DMS153 treated with DMSO at 0.1 percent for 48 hours (cell line): ENCODE data around the gene ELOVL6.
A peak's percentile ranks its signal among the peaks of the same experiment; 100 is the strongest.

Experiments used
- DNase-seq: peaks from one replicate; lab custom pipeline; 2025; ENCODE audit not compliant: unreplicated experiment; lab: John Stamatoyannopoulos, UW

Gene ELOVL6

DNA sequence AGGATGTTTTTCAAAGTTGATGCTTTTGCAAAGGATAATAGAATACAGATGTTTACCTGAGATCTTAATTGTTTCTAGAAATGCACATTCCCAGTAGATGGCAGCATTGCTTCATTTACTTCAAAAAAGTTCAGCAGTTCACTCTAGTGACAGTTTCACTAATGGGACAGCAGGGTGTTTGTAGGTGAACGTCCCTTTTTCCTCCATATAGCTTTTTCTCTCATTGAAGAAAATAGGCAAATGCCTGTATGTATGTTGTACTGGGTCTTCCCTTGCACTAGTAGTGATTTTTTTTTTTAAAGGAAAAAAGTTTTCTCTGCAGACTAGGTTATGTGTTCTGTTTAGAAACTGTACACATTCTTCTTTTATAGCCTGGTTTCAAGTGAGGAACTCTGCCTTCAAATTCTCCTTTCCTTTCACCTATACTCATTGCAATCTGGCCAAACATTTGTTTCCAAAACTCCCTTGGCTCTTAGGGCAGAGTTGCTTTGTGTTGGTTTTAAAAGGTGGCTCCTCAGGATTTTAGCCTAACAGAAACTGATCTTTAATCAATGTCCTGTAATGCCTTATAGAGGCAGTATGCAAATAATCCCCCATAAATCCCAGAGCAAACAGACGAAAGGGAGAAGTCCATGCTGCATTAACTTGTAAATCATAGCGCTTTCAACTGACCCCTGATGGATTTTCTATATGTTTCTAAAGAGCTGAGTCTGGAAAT lies 199.4 kb downstream of the ELOVL6 start:
- DNase-seq = peak; percentile 37

DNA sequence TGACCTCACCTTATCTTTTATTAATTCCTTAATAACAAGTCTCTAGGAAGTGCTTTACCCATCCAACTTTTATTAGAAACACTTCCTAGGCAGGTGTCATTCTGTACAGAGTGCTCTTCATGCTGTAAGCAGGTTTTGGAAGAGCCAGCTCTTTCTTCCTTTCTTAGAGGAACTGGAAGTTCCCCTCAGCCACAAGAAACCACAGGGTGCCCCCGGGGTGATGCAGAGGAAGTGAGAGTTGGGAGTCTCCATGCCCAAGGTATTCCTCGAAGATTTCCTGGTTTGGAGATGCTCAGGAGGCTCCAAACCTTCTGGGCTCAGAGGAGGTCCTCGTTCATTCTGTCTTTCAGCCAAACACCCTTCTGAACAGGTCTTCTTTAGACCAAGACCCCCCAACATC lies 201.9 kb downstream of the ELOVL6 start:
- DNase-seq = no peak
